HG02759 (cell line): ENCODE results near the gene HLA-A.
"Not testable (repeated sequence)": the region's sequence is repeated elsewhere in the genome, so short reads cannot be mapped to it uniquely, and the experiment has no call there.

Source experiments
- ATAC-seq: cut with Tn5 transposase; IDR thresholded peaks from one replicate; pipeline ENCODE4 v1.9.1; 2021; ENCODE audit warnings: mild to moderate bottlenecking, moderate library complexity; ENCODE audit not compliant: unreplicated experiment

Gene HLA-A

GRCh38 chr6:29942275-29943052, at the start of gene HLA-A:
Gene HLA-A, plus strand, starts transcription at chr6:29942532. Its CDS starts 22 bp downstream, at chr6:29942554.
- peak; percentile 84 for ATAC-seq

DNA sequence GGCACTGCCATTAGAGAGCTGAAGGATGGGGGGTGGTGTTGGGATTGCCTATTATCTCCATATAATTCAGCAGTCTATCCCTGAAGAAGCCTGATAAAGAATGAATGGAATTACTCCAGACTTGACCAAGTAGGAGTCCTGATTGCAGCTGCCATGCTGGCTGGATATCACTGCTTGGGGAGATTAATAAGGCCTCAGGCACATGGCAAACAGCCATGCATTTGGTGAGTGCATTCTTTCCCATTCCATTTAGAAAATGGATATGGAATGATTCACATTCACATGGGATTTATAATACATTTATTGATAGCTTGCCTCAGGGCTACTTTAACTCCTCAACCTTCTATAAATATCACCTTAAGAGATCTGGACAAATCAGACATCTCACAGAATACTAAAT, 49.6 kb upstream of the HLA-A start:
- ATAC-seq, result no peak

DNA sequence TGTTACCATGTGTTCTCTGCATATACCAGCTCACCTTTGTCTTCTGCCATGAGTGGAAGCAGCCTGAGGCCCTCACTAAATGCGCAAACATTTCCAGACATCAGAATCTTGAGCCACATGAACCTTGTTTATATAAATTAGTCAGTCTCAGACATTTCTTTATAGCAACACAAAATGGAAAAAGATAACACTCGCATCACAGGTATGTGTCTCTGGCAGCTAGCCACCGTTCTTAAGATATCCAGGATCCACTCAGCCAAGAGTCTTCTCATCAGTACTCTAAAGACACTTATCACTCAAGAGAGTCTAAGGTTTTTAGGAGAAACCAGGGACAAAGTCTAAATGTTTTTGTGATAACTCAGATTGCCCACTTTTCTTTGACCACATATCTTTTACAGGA, 43.1 kb upstream of the HLA-A start:
- ATAC-seq, result no peak

DNA sequence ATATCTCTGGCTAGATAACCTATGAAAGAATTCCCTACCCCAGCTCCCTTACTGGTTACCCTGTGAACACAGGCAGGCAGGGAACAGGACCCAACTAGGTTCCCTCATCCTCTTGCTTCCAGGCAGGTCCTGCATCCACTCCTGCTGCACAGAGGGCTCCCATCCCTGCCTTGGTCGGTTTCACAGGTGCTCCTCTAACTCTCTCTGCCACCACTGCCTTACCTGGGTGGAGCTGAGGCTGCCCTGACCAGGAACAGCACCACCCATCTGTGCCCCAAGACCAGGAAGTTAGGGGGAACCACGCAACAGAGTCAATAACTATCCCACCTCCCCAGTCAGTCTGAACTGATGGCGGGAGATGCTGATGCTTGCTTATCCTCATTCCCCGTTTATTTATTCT, 37.0 kb upstream of the HLA-A start:
- ATAC-seq, result no peak

- no peak for ATAC-seq
These were observed 34.5 kb upstream of the HLA-A start for GRCh38 chr6:29907637-29908340.

GRCh38 chr6:29908341-29908662, 34.0 kb upstream of the HLA-A start:
- no peak for ATAC-seq

- no peak for ATAC-seq
These were observed 33.6 kb upstream of the HLA-A start for GRCh38 chr6:29908710-29909109.

DNA sequence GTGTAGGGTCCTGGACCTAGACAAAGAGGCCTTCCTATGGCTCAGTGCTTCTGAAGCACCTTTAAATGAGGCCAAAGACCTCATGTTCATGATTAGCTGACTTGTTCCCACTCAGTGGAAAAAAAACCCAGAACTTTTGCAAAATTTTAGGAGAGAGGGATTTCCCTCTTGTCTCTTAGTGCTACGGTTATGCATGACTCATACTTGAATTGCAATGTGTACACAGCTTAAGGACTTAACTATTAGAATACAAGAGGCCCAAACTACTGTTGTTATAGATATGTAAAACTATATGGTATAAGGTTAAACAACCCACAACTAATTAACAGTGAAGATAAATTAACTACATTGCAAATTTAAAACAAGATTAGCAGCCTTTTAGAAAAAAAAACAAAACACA, 32.3 kb upstream of the HLA-A start:
- ATAC-seq, result no peak

- ATAC-seq, result no peak
These were observed 29.5 kb upstream of the HLA-A start for GRCh38 chr6:29912840-29913239.

- ATAC-seq, result no peak
These were observed 25.6 kb upstream of the HLA-A start for GRCh38 chr6:29916741-29917140.

- no peak for ATAC-seq
These were observed 24.5 kb upstream of the HLA-A start for GRCh38 chr6:29917857-29918256.

DNA sequence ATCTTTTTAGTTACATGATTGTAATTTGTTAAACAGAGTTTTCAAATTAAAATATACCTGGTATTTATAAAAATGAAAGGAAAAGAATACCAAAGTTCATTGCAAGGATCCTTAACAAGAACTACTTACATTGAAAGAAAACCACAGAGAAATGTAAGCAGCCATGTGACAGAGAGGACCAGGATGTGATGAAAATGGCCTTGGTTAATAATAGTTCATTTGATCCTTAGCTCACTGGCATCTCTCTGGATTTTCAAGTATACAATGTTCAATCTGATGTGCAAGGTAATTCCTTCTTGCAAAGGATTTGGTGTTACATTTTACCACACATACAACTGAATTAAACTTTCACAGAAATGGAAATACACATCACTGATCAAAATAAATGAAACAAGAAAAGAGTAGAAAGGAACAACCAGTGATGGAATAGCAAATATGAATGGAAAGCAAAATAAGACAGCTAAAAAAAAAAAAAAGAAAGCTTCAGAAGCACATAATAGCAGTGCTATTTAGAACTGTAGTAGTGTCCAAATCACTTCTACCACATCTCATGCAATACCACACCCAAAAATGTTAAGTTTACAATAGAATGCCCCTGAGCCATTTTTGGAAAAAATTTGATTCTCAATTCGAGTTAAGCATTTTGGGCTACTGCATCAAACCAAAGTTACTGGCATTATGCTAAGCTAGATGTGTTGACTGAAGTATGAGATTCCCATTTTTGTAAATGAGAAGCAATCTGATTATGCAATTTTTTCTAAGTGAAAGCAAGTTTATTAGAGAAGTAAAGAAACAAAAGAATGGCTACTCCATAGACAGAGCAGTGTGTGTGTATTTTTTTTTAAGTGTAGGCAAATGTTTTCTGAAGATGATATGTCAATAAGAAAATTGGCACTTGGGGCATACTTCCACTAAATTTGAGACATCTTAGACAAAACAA, 22.6 kb upstream of the HLA-A start:
- no peak for ATAC-seq

DNA sequence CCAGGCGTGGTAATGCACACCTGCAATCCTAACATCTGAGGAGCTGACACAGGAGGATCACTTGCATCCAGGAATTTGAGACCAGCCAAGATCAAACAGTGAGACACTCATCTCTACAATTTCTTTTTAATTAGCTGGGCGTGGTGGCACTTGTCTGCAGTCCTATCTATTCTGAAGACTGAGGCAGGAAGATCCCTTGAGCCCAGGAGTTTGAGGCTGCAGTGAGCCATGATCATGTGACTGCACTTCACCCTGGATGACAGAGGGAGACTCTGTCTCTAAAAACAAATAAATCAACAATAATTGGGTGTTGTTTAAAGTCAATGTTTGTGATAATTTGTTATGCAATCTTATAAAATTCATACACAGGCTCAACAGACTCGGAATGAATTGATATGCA, 18.0 kb upstream of the HLA-A start:
- no peak for ATAC-seq

GRCh38 chr6:29924731-29925130, 17.6 kb upstream of the HLA-A start:
- ATAC-seq, result no peak

DNA sequence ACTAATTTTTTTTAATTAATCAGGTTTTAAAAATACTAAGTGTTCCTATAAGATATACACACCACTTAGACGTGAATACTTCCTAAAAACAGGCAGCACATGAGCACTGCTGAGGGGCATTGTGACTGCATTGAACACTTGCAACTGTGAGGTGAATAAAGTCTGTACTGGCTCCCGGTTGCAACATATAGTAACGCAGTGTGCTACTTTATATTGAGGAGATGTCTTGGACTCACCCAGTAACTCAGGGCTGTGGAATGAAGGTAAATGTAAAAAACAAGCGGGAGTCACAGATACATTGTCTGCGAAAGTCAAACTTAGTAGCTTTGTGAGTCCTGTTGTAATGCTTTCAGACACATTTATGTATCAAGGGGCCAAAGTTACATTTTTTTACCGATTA, 17.0 kb upstream of the HLA-A start:
- ATAC-seq, result no peak

GRCh38 chr6:29925727-29926412, 16.5 kb upstream of the HLA-A start:
- ATAC-seq, result peak; percentile 29

DNA sequence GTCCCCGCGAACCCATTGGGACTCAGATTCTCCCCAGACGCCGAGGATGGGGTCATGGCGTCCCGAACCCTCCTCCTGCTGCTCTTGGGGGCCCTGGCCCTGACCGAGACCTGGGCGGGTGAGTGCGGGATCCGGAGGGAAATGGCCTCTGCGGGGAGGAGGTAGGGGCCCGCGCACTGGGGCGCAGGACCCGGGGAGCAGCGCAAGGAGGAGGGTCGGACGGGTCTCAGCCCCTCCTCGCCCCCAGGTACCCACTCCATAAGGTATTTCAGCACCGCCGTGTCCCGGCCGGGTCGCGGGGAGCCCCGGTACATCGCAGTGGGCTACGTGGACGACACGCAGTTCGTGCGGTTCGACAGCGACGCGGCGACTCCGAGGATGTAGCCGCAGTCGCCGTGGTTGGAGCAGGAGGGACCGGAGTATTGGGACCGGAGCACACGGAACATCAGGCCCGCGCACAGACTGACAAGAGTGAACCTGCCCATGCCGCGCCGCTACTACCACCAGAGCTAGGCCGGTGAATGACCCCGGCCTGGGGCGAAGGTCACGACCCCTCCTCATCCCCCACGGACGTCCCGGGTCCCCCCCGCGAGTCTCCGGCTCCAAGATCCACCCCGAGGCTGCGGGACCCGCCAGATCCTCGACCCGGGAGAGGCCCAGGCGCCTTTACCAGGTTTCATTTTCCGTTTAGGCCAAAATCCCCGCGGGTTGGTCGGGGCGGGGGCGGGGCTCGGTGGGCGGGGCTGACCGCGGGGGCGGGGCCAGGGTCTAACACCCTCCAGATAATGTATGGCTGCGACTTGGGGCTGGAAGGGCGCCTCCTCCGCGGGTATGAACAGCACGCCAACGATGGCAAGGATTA, 15.7 kb upstream of the HLA-A start:
- peak; percentile 67 for ATAC-seq

DNA sequence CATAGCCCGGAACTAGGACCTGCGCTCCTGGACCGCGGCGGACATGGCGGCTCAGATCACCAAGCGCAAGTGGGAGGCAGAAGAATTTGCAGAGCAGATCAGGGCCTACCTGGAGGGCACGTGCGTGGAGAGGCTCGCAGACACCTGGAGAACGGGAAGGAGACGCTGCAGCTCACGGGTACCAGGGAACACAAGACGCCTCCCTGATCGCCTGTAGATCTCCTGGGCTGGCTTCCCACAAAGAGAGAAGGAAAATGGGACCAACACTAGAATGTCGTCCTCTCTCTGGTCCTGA, 15.1 kb upstream of the HLA-A start:
- no peak for ATAC-seq

GRCh38 chr6:29927841-29928388, 14.4 kb upstream of the HLA-A start:
- ATAC-seq, result no peak

- not testable (repeated sequence) for ATAC-seq
These were observed 12.3 kb upstream of the HLA-A start for GRCh38 chr6:29930047-29930446.
